Testis (tissue), 3 donors: Measurements from ENCODE around the gene APCDD1L. TPM values are rescaled to one million over a fixed set of nuclear protein-coding genes. Genes with fewer than 3 reads are reported as not detected.

ENCODE experiments used
- DNase-seq: peaks from one replicate; pipeline ENCODE4 v3.0.0-alpha.2; 2019
- H3K27ac ChIP-seq, 2 donors: fragments of 200-600 bp; sonication (generic); one replicate each; pipeline ENCODE4 v1.5.1; 2019
- H3K27me3 ChIP-seq: fragments of 200-600 bp; sonication (generic); one replicate; pipeline ENCODE4 v1.5.1; 2019
- H3K36me3 ChIP-seq: fragments of 200-600 bp; sonication (generic); one replicate; pipeline ENCODE4 v1.5.1; 2017; ENCODE audit warnings: low read depth; ENCODE audit errors: missing control alignments
- H3K4me1 ChIP-seq: fragments of 200-600 bp; sonication (generic); one replicate; pipeline ENCODE4 v1.5.1; 2019
- H3K4me3 ChIP-seq, 2 donors: fragments of 200-600 bp; sonication (generic); one replicate each; pipeline ENCODE4 v1.5.1; 2017 to 2019
- H3K9me3 ChIP-seq: fragments of 200-600 bp; sonication (generic); one replicate; pipeline ENCODE4 v1.5.1; 2017
- POLR2A ChIP-seq: fragments of 450-650 bp; IDR thresholded peaks from one replicate; pipeline ENCODE4 v1.6.1; 2017; ENCODE audit warnings: antibody characterized with exemption, mild to moderate bottlenecking, moderate library complexity
- WGBS, 2 donors: methylation state at CpG; one replicate each; pipeline ENCODE4 v1.1.5; 2018; 5-methylcytosine and 5-hydroxymethylcytosine counted together
- intact Hi-C: fragments of 100-400 bp; cut with DNase I; formaldehyde crosslinking; loops from one replicate; pipeline ENCODE4 v1.15.1; 2023; ENCODE audit warnings: low total_unique reads
- polyA plus RNA-seq: library from polyadenylated mRNA; stranded (reverse); fragments of 350-450 nt; fragmentation: Illumina TruSeq; extraction: RNeasy Lipid Tissue Mini Kit (QIAGEN cat#74804); gene quantifications from one replicate; pipeline ENCODE4 v1.2.3, GENCODE V29; 2014; ENCODE audit warnings: low read depth, low replicate concordance; ENCODE audit not compliant: insufficient read depth
- total RNA-seq, 2 donors: library from RNA; depleted of rRNA; stranded (reverse); fragments of >200 nt; gene quantifications; one replicate each; pipeline ENCODE4 v1.2.3, GENCODE V29; 2016
- TF ChIP-seq, protein P1 (sequence below), 3 experiments: fragments of 450-650 bp in 2 of 3; fragments of 200-600 bp in 1 of 3; sonication (generic) in 1 of 3; IDR thresholded peaks; one replicate each; pipeline ENCODE4 v1.5.1; 2016 to 2019; ENCODE audit warnings: antibody characterized with exemption in 3 of 3, mild to moderate bottlenecking in 2 of 3, moderate library complexity in 1 of 3

The APCDD1L gene
- total and polyA plus RNA-seq, 3 donors from 2014 or later, result 0.12 to 0.20 TPM; not detected in 1

DNA sequence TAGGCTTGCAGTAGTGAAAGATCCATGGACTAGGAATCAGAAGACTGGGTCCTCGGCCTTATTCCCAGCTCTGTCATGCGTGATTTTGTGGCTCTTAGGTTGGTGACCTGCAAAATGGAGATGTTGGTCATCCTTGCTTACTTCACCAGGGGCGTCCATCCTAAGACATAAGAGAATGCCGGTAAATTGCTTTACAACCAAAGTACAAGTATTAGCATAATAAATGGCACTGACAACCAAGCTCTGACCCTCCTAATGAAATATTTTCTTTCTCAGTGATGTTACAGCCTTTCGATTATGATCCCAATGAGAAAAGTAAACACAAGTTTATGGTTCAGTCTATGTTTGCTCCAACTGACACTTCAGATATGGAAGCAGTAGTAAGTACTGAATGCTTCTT is 80.9 kb downstream of the APCDD1L start:
- Histone ChIP-seq H3K27me3 (no peaks in the 10 kb centered on the region), H3K9me3 (no peaks in the 10 kb centered on the region), H3K4me1 (peaks cover 5% of the 10 kb centered on the region), H3K4me3 (no peak overlapping the region), H3K27ac (no peak overlapping the region), H3K36me3 (no peaks in the 10 kb centered on the region)
- intact Hi-C loops, result no loop called here
- 94 to 95% methylated on average over 5 of the region's 5 CpGs for WGBS, 2 donors
- DNase-seq, result no peak
- TF ChIP-seq POLR2A, result no peak
- TF ChIP-seq, protein P1, sequence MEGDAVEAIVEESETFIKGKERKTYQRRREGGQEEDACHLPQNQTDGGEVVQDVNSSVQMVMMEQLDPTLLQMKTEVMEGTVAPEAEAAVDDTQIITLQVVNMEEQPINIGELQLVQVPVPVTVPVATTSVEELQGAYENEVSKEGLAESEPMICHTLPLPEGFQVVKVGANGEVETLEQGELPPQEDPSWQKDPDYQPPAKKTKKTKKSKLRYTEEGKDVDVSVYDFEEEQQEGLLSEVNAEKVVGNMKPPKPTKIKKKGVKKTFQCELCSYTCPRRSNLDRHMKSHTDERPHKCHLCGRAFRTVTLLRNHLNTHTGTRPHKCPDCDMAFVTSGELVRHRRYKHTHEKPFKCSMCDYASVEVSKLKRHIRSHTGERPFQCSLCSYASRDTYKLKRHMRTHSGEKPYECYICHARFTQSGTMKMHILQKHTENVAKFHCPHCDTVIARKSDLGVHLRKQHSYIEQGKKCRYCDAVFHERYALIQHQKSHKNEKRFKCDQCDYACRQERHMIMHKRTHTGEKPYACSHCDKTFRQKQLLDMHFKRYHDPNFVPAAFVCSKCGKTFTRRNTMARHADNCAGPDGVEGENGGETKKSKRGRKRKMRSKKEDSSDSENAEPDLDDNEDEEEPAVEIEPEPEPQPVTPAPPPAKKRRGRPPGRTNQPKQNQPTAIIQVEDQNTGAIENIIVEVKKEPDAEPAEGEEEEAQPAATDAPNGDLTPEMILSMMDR (IDR thresholded peaks at IDR 0.05), result no peak

DNA sequence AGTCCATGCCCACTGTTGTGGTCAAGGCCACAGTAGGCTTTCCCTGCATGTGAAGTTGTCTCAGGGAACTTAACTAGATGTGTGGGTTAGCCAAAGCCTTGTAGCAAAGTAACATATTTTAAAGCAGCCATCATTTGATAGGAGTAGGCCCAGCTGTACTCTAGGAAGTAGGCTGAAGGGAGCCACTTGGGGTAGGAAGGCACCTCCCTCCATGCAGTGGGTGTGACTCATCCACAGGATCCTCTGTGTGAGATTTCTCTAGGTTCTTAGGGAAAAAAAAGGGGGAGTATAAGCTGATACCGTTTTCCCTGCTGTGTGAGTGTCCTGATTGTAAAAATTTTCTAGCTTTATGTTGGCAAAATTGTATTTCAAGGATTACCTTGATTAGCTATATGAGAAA is 81.4 kb downstream of the APCDD1L start:
- no peak overlapping the region for H3K27ac ChIP-seq
- no peak for DNase-seq
- H3K4me3 ChIP-seq, result no peak overlapping the region
- peaks cover 5% of the 10 kb centered on the region for H3K4me1 ChIP-seq
- H3K36me3 ChIP-seq, result no peaks in the 10 kb centered on the region
- intact Hi-C loops, result no loop called here
- 46 to 51% methylated on average over 1 of the region's 1 CpG for WGBS, 2 donors
- H3K9me3 ChIP-seq, result no peaks in the 10 kb centered on the region
- TF ChIP-seq POLR2A, result no peak
- TF ChIP-seq, protein P1 (IDR thresholded peaks at IDR 0.05), result no peak
- H3K27me3 ChIP-seq, result no peaks in the 10 kb centered on the region

GRCh38 chr20:58433029-58433647 is 82.1 kb downstream of the APCDD1L start:
- no peaks in the 10 kb centered on the region for H3K27me3 ChIP-seq
- H3K4me3 ChIP-seq, result no peak overlapping the region
- TF ChIP-seq, protein P1 (IDR thresholded peaks at IDR 0.05), result no peak
- no peak for TF ChIP-seq POLR2A
- no peak overlapping the region for H3K27ac ChIP-seq
- H3K9me3 ChIP-seq, result no peaks in the 10 kb centered on the region
- DNase-seq, result no peak
- no peaks in the 10 kb centered on the region for H3K36me3 ChIP-seq
- H3K4me1 ChIP-seq, result peaks cover 5% of the 10 kb centered on the region
- intact Hi-C loops, result no loop called here
- WGBS, 2 donors, result 78 to 90% methylated on average over 2 of the region's 2 CpGs

DNA sequence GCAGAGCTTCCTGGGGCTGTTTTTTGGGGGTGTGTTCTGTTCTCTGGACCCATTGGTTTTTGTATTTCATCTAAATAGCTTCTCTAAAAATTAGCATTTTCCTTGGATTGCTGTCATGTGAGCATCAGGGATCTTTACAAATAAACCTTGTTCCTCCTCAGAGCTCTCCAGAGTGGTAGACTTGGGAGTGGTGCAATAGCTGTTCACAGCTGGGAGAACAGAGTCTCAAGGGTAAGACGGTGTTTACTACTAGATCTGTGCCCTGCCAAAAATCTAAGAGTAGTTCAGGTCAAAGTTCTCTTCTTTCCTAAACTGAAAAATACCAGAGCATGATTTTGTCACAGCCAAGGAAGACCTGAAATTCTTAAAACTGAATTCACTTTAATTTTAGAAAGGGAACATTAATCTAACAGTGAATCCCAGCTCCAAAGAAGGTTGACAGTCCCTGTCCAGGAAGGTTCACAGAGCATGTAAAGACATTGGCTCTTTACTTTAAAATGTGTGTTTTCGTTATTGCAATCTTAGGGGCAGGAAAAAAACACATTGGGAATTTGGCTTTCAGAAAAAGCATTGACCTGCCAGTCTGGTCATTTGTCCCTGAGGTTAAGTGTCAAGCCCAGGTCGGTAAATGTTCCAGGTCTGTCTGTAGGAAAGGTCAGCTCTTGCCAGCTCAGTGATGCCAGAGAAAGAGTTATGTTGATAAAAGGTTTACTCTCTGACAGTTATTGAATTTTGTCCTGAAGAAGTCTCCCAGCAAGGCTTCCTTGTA is 82.8 kb downstream of the APCDD1L start:
- 63 to 73% methylated on average over 3 of the region's 3 CpGs for WGBS, 2 donors
- TF ChIP-seq POLR2A, result no peak
- TF ChIP-seq, protein P1 (IDR thresholded peaks at IDR 0.05), result no peak
- Histone ChIP-seq H3K36me3 (no peaks in the 10 kb centered on the region), H3K4me3 (no peak overlapping the region), H3K27me3 (no peaks in the 10 kb centered on the region), H3K4me1 (peaks cover 5% of the 10 kb centered on the region), H3K27ac (no peak overlapping the region), H3K9me3 (no peaks in the 10 kb centered on the region)
- intact Hi-C loops, result no loop called here
- no peak for DNase-seq
